Central memory CD8-positive, alpha-beta T cell (primary cell): Measurements from ENCODE around the gene MYO18A.
A peak's percentile ranks its signal among the peaks of the same experiment; 100 is the strongest.
"Not testable (repeated sequence)": the region's sequence is repeated elsewhere in the genome, so short reads cannot be mapped to it uniquely, and the experiment has no call there.

Source experiments
- ATAC-seq: fragments of 150-1000 bp; cut with Tn5 transposase; replicated peaks from 2 replicates; pipeline ENCODE4 v1.10.0; 2022; ENCODE audit warnings: mild to moderate bottlenecking, moderate FRiP score, moderate number of reproducible peaks; ENCODE audit not compliant: poor library complexity, severe bottlenecking; ENCODE audit errors: extremely low read depth
- DNase-seq, 2 donors: peaks; one replicate each; pipeline ENCODE4 v3.0.0; 2021; ENCODE audit warnings: low spot score in 2 of 2
- H3K27ac Mint-ChIP-seq: one replicate; pipeline ENCODE4 v1.8.0; 2022; ENCODE audit warnings: low read depth, mild to moderate bottlenecking, moderate library complexity, mixed read lengths
- H3K27me3 Mint-ChIP-seq: one replicate; pipeline ENCODE4 v1.8.0; 2022; ENCODE audit warnings: mixed read lengths
- H3K36me3 Mint-ChIP-seq: one replicate; pipeline ENCODE4 v1.8.0; 2022; ENCODE audit warnings: mild to moderate bottlenecking, moderate library complexity, mixed read lengths; ENCODE audit not compliant: insufficient read depth
- H3K4me1 Mint-ChIP-seq: one replicate; pipeline ENCODE4 v1.8.0; 2022; ENCODE audit warnings: mixed read lengths
- H3K4me3 Mint-ChIP-seq: one replicate; pipeline ENCODE4 v1.8.0; 2022; ENCODE audit warnings: mild to moderate bottlenecking, moderate library complexity, mixed read lengths
- H3K9me3 Mint-ChIP-seq: one replicate; pipeline ENCODE4 v1.8.0; 2022; ENCODE audit warnings: mixed read lengths

The MYO18A gene, protein sequence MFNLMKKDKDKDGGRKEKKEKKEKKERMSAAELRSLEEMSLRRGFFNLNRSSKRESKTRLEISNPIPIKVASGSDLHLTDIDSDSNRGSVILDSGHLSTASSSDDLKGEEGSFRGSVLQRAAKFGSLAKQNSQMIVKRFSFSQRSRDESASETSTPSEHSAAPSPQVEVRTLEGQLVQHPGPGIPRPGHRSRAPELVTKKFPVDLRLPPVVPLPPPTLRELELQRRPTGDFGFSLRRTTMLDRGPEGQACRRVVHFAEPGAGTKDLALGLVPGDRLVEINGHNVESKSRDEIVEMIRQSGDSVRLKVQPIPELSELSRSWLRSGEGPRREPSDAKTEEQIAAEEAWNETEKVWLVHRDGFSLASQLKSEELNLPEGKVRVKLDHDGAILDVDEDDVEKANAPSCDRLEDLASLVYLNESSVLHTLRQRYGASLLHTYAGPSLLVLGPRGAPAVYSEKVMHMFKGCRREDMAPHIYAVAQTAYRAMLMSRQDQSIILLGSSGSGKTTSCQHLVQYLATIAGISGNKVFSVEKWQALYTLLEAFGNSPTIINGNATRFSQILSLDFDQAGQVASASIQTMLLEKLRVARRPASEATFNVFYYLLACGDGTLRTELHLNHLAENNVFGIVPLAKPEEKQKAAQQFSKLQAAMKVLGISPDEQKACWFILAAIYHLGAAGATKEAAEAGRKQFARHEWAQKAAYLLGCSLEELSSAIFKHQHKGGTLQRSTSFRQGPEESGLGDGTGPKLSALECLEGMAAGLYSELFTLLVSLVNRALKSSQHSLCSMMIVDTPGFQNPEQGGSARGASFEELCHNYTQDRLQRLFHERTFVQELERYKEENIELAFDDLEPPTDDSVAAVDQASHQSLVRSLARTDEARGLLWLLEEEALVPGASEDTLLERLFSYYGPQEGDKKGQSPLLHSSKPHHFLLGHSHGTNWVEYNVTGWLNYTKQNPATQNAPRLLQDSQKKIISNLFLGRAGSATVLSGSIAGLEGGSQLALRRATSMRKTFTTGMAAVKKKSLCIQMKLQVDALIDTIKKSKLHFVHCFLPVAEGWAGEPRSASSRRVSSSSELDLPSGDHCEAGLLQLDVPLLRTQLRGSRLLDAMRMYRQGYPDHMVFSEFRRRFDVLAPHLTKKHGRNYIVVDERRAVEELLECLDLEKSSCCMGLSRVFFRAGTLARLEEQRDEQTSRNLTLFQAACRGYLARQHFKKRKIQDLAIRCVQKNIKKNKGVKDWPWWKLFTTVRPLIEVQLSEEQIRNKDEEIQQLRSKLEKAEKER (N-terminal part only)

DNA sequence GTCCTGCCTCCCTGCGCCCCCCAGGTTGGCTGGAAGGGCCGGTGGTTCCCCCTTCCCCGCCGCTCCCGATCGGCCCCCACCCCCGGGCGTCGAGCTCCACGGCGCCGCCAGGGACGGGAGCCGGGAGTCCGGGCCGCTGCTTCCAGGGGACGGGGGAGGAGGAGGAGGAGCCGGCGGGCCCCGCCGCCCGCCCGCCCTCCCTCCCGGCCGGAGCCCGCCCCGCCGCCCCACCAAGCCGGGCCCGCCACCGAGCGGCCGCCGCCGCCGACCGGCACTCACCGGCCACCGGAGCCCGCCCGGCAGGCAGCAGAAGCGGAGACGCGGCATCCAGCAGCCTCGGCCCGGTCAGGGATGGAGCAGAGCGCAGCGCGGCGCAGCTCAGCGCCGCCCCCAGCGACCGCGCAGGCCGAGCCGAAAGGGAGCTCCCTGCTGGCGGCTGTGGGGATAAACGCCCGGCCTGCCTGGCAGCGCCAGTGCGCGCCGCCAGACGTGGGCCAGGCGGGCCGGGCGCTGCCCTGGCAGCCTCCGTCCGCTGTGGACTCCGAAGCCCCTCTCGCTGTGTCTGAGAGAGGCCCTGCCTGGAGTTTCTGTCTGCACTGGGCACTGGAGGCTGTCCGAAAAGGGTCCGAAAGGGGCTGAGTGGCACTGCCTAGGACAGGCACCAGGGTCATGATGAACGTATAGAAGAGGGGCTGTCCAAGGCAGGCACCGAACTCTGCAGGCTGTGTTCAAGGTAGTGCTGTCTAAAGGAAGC, at the start of gene MYO18A:
TSS of gene MYO18A (minus strand) at position 365 of the 754 bp plus-strand sequence. CDS start 13,458 bp downstream, outside the sequence.
- DNase-seq (peak; percentile 63 to 68), ATAC-seq (peak; percentile 89)
- peaks cover 2% of the 10 kb centered on the region for H3K36me3 Mint-ChIP-seq
- H3K27me3 Mint-ChIP-seq: no peaks in the 10 kb centered on the region
- H3K4me3 Mint-ChIP-seq: peak within 1 kb of the TSS; percentile 57
- no peaks in the 10 kb centered on the region for H3K9me3 Mint-ChIP-seq
- peaks cover 24% of the 10 kb centered on the region for H3K4me1 Mint-ChIP-seq
- H3K27ac Mint-ChIP-seq: no peak within 1 kb of the TSS

DNA sequence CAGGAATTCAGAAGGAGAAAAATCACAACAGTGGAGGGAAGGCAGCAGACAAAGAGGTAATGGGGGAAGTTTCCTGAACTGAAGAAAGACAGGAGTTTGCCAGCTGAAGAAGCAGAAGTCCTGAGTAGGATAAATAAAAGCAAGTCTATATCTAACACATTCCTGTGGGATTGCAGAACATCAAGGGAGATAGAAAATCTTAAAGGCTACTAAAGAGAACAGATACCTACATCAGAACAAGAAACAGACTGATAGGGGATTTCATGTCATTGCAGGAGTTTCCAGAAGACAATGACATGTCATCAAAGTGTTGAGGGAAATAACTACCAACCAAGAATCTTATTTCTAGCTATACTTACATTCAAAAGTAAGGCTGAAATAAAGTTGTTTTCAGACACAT, 45.2 kb upstream of the MYO18A start:
- DNase-seq (no peak), ATAC-seq (no peak)
- Mint-ChIP-seq H3K9me3 (no peaks in the 10 kb centered on the region), H3K36me3 (peaks cover 2% of the 10 kb centered on the region), H3K4me1 (no peaks in the 10 kb centered on the region), H3K27me3 (no peaks in the 10 kb centered on the region), H3K27ac (no peak overlapping the region), H3K4me3 (no peak overlapping the region)

DNA sequence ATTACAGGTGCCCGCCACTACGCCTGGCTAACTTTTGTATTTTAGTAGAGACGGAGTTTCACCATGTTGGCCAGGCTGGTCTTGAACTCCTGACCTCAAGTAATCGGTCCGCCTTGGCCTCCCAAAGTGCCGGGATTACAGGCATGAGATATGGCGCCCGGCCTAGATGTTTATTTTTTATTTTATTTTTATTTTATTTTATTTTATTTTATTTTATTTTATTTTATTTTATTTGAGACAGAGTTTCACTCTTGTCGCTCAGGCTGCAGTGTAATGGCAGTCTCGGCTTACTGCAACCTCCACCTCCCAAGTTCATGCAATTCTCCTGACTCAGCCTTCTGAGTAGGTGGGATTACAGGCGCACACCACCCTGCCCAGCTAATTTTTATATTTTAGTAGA, 41.1 kb upstream of the MYO18A start:
- H3K27ac Mint-ChIP-seq, H3K27me3 Mint-ChIP-seq, DNase-seq, H3K9me3 Mint-ChIP-seq, H3K36me3 Mint-ChIP-seq, H3K4me3 Mint-ChIP-seq, H3K4me1 Mint-ChIP-seq, ATAC-seq: not testable (repeated sequence)

DNA sequence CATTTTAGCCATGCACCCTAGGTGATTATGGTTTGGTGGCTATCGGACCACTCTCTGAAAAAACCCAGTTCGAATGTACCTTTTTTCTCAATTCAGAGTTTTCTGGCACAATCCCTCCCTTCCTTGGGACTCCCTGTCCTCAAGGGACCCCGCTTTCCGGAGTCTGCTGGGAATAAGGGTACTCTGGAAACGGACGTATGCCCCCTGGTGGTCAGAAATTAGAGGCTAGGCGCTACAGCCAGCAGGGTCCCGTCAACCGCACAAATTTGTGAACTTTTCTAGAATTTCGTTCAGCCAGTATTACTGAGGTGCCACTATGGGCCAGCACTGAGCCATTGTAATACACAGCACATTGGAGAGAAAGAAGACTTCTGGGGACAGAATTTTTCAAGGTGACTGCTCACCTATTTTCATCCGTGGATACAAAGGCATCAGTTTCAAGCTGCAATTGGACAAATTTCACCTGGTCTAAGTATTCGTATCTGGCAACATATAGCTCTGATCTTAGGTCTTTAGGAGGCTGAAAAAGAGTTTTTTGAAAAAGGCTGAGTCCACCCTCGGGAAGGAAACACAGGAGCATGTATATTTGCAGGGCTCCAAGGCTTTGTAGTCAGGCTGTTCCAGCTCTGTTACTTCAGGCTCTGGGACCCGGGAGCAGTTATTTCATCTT, 39.3 kb upstream of the MYO18A start:
- DNase-seq: peak; percentile 47 to 52
- Mint-ChIP-seq H3K9me3 (no peaks in the 10 kb centered on the region), H3K4me3 (no peak overlapping the region), H3K4me1 (peaks cover 5% of the 10 kb centered on the region), H3K27me3 (no peaks in the 10 kb centered on the region), H3K27ac (no peak overlapping the region), H3K36me3 (peaks cover 1% of the 10 kb centered on the region)
- peak; percentile 64 for ATAC-seq

DNA sequence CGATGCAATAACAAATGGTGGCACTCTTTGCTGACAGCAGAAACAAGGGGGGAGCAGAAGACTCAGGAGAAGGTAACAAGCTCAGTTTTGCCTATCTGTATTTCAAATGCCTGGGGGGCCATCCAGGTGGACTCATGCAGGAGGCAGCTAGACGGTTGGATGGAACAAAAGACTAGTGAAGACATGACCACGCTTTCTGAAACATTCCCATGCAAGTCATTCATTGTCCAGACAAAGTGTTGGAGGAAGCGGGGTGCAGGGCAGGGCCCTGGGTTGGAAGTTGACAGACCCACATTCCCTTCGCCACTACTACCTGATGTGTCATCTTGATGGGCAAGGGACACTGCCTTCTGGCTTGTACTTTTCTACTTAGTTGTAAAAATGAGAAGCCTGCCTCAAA, 36.7 kb upstream of the MYO18A start:
- no peaks in the 10 kb centered on the region for H3K36me3 Mint-ChIP-seq
- no peaks in the 10 kb centered on the region for H3K27me3 Mint-ChIP-seq
- H3K4me1 Mint-ChIP-seq: peaks cover 5% of the 10 kb centered on the region
- H3K9me3 Mint-ChIP-seq: no peaks in the 10 kb centered on the region
- H3K27ac Mint-ChIP-seq: no peak overlapping the region
- H3K4me3 Mint-ChIP-seq: no peak overlapping the region
- ATAC-seq (no peak), DNase-seq (no peak)

DNA sequence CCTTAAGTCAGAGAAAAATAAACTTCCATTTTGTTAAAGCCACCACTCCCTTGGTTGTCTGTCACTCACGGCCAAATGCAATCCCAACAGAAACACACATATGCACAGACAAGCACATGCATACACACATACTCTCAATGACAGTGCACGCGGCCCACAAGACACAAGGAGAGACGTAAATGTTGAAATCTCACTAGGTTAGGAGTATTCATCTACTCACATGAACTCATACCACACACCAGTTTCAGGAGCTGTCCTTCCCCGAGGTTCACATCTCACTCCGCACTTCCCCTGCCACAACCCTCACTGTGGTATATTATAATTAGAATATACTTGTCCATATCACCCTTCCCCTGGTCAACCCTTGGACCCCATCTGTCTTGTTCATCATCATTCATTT, 36.0 kb upstream of the MYO18A start:
- peaks cover 5% of the 10 kb centered on the region for H3K4me1 Mint-ChIP-seq
- H3K4me3 Mint-ChIP-seq: no peak overlapping the region
- H3K36me3 Mint-ChIP-seq: no peaks in the 10 kb centered on the region
- H3K27ac Mint-ChIP-seq: no peak overlapping the region
- ATAC-seq (no peak), DNase-seq (no peak)
- no peaks in the 10 kb centered on the region for H3K27me3 Mint-ChIP-seq
- no peaks in the 10 kb centered on the region for H3K9me3 Mint-ChIP-seq

DNA sequence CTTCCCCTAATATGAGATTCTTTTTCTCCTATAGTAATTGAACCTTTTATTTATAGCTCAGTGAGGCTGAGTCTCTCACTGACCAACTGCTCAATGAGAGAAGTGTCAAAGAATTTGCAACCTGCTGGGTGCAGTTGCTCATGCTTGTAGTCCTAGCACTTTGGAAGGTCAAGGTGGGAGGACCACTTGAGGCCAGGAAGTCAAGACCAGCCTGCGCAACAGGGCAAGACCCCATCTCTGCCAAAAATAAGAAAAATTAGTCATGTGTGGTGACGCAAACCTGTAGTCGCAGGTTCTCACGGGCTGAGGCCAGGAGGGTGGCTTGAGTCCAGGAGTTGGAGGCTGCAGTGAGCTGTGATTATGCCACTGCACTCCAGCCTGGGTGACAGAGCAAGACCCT, 35.5 kb upstream of the MYO18A start:
- Mint-ChIP-seq H3K9me3 (no peaks in the 10 kb centered on the region), H3K4me3 (no peak overlapping the region), H3K36me3 (no peaks in the 10 kb centered on the region), H3K27me3 (no peaks in the 10 kb centered on the region), H3K4me1 (peaks cover 5% of the 10 kb centered on the region), H3K27ac (no peak overlapping the region)
- ATAC-seq: no peak
- no peak for DNase-seq

DNA sequence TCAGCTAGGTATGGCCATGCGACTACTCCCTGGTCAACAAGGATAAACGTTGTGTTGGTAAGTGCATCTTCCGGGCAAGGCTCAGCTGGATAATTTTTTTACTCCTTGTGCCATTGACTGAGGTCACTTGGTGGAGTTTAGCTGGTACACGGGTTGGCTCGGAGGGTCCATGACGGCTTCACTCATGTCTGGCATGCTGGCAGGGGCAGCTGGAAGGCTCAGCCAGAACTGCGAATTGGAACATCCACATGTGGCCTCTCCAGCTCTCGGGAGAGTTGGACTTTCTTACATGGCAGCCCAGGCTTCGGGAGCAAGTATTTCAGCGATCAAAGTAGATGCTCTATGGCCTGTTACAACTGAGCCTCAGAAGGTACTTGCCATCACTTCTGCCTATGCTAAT, 35.0 kb upstream of the MYO18A start:
- ATAC-seq (no peak), DNase-seq (no peak)
- H3K27ac Mint-ChIP-seq: no peak overlapping the region
- no peaks in the 10 kb centered on the region for H3K36me3 Mint-ChIP-seq
- H3K4me3 Mint-ChIP-seq: no peak overlapping the region
- no peaks in the 10 kb centered on the region for H3K9me3 Mint-ChIP-seq
- H3K27me3 Mint-ChIP-seq: no peaks in the 10 kb centered on the region
- peaks cover 5% of the 10 kb centered on the region for H3K4me1 Mint-ChIP-seq

DNA sequence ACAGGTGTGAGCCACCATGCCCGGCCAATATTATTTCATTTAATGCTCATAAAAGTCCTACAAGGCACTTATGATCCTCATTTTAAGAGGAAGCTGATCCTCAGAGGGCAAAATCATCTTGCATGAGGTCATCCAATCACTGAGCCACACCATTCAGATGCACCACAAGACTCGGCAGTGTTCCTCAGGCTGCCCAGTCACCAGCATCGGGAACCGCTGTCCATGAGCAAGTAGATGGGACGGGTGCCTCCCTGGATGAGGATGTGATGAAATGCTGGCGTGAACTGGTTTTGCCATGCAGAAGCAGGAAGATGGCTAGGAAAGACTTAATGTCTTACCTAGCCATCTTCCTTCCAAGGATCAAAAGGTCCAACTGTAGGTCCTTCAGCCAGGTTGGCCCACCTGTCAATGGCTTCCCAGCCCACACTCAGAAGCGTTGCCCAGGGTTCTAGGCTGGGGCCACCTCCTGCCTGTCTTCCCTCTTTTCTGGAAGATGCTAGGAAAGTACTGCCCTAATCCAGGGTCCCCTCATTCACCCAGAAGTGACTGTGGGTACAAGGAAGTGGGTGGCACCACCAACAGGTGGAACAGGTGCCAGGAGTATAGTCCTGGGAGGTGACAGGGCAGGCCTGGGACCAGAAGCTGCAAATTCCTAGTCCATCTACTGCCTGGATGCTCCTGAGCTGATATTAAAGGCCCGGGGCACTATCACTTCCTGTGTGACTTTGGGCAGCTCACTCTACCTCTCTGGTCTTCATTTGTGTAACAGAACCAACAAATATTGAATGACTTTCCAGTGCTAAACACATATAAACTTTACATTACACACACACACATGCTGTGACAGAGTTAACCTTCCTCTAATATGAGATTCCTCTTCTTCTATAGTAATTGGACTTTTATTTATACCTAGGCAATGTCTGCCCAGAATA, 34.3 kb upstream of the MYO18A start:
- Mint-ChIP-seq H3K27ac (no peak overlapping the region), H3K27me3 (no peaks in the 10 kb centered on the region), H3K9me3 (no peaks in the 10 kb centered on the region), H3K4me3 (no peak overlapping the region), H3K4me1 (peaks cover 3% of the 10 kb centered on the region), H3K36me3 (no peaks in the 10 kb centered on the region)
- DNase-seq (no peak), ATAC-seq (no peak)

DNA sequence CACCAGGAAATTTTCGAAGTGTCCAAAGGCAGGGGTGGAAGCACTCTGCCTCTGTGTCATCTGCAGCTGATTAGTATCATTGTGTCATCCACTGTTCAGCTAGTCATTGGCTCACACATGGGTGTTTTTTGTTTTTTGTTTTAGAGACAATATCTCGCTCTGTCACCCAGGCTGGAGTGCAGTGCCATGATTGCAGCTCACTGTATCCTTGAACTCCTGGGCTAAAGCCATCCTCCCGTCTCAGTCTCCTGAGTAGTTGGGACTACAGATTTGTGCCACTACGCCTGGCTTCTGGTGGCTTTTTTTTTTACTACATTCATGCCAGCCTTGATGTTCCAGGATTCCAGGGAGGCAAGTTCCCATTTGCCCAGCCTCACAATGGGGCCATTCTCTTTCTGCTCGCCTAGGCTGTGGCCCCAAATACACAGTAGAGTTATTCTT, 32.5 kb upstream of the MYO18A start:
- no peak overlapping the region for H3K4me3 Mint-ChIP-seq
- H3K27ac Mint-ChIP-seq: no peak overlapping the region
- DNase-seq (no peak), ATAC-seq (no peak)
- no peaks in the 10 kb centered on the region for H3K9me3 Mint-ChIP-seq
- H3K27me3 Mint-ChIP-seq: no peaks in the 10 kb centered on the region
- no peaks in the 10 kb centered on the region for H3K36me3 Mint-ChIP-seq
- H3K4me1 Mint-ChIP-seq: no peaks in the 10 kb centered on the region
